Measurements from ENCODE around the gene CPZ. TPM values are rescaled to one million over a fixed set of nuclear protein-coding genes. Genes with fewer than 3 reads are reported as not detected.

The CPZ gene
- total RNA-seq, 1 donor from 2014 or later: 4.9 TPM

DNA sequence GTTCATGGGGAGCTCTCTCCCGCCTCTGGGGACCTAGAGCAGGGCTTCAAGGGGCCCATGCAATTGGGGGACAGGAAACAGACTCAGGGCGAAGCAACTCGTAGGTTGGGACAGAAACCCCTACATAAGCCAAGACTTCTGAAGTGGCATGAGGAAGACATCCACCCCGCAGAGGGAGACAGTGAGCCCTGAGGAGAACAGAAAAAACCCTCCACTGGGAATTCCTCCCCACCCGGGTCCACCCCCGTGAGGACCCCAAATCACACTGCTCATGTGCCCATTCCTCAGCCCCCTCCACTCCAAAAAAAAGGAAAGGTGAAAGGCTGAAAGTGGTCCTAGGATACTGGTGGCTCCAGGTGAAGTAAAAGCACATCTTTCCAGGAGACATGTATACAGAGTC, 74.0 kb downstream of the CPZ start:
- Mint-ChIP-seq H3K4me3 (no peak overlapping the region), H3K36me3 (no peaks in the 10 kb centered on the region), H3K4me1 (ENCODE audit: unreplicated experiment) (no peaks in the 10 kb centered on the region), H3K27me3 (peaks cover 67% of the 10 kb centered on the region), H3K27ac (no peak overlapping the region), H3K9me3 (no peaks in the 10 kb centered on the region)
- TF ChIP-seq, protein P1, sequence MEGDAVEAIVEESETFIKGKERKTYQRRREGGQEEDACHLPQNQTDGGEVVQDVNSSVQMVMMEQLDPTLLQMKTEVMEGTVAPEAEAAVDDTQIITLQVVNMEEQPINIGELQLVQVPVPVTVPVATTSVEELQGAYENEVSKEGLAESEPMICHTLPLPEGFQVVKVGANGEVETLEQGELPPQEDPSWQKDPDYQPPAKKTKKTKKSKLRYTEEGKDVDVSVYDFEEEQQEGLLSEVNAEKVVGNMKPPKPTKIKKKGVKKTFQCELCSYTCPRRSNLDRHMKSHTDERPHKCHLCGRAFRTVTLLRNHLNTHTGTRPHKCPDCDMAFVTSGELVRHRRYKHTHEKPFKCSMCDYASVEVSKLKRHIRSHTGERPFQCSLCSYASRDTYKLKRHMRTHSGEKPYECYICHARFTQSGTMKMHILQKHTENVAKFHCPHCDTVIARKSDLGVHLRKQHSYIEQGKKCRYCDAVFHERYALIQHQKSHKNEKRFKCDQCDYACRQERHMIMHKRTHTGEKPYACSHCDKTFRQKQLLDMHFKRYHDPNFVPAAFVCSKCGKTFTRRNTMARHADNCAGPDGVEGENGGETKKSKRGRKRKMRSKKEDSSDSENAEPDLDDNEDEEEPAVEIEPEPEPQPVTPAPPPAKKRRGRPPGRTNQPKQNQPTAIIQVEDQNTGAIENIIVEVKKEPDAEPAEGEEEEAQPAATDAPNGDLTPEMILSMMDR (conservative IDR thresholded peaks at IDR 0.05): no peak
- no peak for DNase-seq (ENCODE audit: extremely low spot score, unreplicated experiment)

Other genes starting within 250 kb of the CPZ start
- gene ACOX3, start 152.0 kb upstream of the CPZ start, total RNA-seq (ENCODE audit: low replicate concordance): 34.0 and 43.8 TPM in 2 replicates
- 32.3 and 33.5 TPM in 2 replicates for gene TRMT44, start 152.0 kb upstream of the CPZ start, total RNA-seq (ENCODE audit: low replicate concordance)
- 0.97 and 4.9 TPM in 2 replicates for gene GPR78, start 12.4 kb upstream of the CPZ start, total RNA-seq (ENCODE audit: low replicate concordance)